DOHH2 (cell line): ENCODE data around the gene ADAMTS7.
"Not testable (repeated sequence)": the region's sequence is repeated elsewhere in the genome, so short reads cannot be mapped to it uniquely, and the experiment has no call there.

Experiments used
- H3F3A ChIP-seq: fragments of 200-600 bp; sonication (generic), shearing (Covaris generic); 2 replicates; pipeline ENCODE4 v1.6.0; 2016; ENCODE audit warnings: antibody characterized with exemption, mild to moderate bottlenecking; ENCODE audit not compliant: control insufficient read depth, insufficient read depth
- H3K27ac ChIP-seq: fragments of 200-600 bp; sonication (generic); 2 replicates; pipeline ENCODE4 v1.5.1; 2014; ENCODE audit warnings: low read depth, mild to moderate bottlenecking, low read length, moderate library complexity
- H3K27me3 ChIP-seq: fragments of 200-600 bp; sonication (generic); 2 replicates; pipeline ENCODE4 v1.6.1; 2014; ENCODE audit warnings: mild to moderate bottlenecking, low read length, mixed read lengths; ENCODE audit not compliant: control insufficient read depth
- H3K36me3 ChIP-seq: fragments of 200-600 bp; sonication (generic); 2 replicates; pipeline ENCODE4 v1.6.1; 2014; ENCODE audit warnings: mild to moderate bottlenecking, low read length, moderate library complexity, mixed read lengths; ENCODE audit not compliant: control insufficient read depth
- H3K4me1 ChIP-seq: fragments of 200-600 bp; sonication (generic); 2 replicates; pipeline ENCODE4 v1.6.1; 2014; ENCODE audit warnings: mild to moderate bottlenecking, low read length, mixed read lengths; ENCODE audit not compliant: control insufficient read depth
- H3K4me2 ChIP-seq: fragments of 200-600 bp; sonication (generic); 2 replicates; pipeline ENCODE4 v1.6.0; 2014; ENCODE audit warnings: mild to moderate bottlenecking, low read length, moderate library complexity
- H3K4me3 ChIP-seq: fragments of 200-600 bp; sonication (generic); 2 replicates; pipeline ENCODE4 v1.5.1; 2014; ENCODE audit warnings: mild to moderate bottlenecking, low read length, mixed read lengths
- H3K79me2 ChIP-seq: fragments of 200-600 bp; sonication (generic); 2 replicates; pipeline ENCODE4 v1.6.1; 2014; ENCODE audit warnings: mild to moderate bottlenecking, low read length, mixed read lengths; ENCODE audit not compliant: control insufficient read depth
- H3K9me2 ChIP-seq: fragments of 200-600 bp; sonication (generic); replicated peaks from 2 replicates; pipeline ENCODE4 v1.6.1; 2014; ENCODE audit warnings: mild to moderate bottlenecking, low read length, mixed read lengths; ENCODE audit not compliant: control insufficient read depth
- H3K9me3 ChIP-seq: fragments of 200-600 bp; sonication (generic); 2 replicates; pipeline ENCODE4 v1.6.1; 2014; ENCODE audit warnings: antibody characterized with exemption, low read length, mixed read lengths; ENCODE audit not compliant: control insufficient read depth, insufficient read depth
- H4K20me1 ChIP-seq: fragments of 200-600 bp; sonication (generic); 2 replicates; pipeline ENCODE4 v1.6.0; 2014; ENCODE audit warnings: low read depth, mild to moderate bottlenecking, antibody characterized with exemption, low read length, moderate library complexity; ENCODE audit not compliant: control insufficient read depth, insufficient read depth
- EZH2phosphoT487 ChIP-seq: fragments of 200-600 bp; sonication (generic); IDR thresholded peaks from 2 replicates; pipeline ENCODE4 v1.6.1; 2017; ENCODE audit warnings: borderline replicate concordance, mild to moderate bottlenecking, antibody characterized with exemption, low read length, moderate library complexity, mixed read lengths
- TF ChIP-seq, protein P1 (sequence below): fragments of 200-600 bp; sonication (generic); IDR thresholded peaks from one replicate; pipeline ENCODE4 v1.5.1; 2014; ENCODE audit warnings: antibody characterized with exemption, mild to moderate bottlenecking, low read depth, low read length; ENCODE audit not compliant: poor library complexity, severe bottlenecking

Gene ADAMTS7

DNA sequence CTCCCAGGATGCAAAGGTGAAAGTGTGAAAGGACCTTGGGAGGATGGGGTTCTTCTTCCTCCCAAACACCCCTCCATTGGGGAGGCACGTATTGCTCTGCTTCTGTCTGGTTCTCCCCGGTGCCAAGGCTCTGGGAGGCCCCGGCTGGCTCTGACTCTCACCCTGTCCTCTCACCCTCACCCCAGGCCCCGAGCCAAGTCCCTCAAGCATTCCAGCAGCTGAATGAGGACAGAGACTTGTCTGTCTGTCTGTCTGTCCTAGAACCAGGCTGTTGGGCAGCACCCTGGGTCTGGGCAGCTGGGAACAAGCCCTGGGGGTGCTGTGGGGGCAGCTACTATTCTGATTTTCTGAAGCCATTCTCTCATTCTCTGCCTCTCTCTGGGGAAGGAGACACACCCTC is 29.9 kb downstream of the ADAMTS7 start:
- not testable (repeated sequence) for H3K27me3 ChIP-seq, H4K20me1 ChIP-seq, H3K9me2 ChIP-seq, H3K4me1 ChIP-seq, H3K9me3 ChIP-seq, H3F3A ChIP-seq, H3K27ac ChIP-seq, H3K4me2 ChIP-seq, H3K79me2 ChIP-seq, H3K4me3 ChIP-seq, H3K36me3 ChIP-seq

DNA sequence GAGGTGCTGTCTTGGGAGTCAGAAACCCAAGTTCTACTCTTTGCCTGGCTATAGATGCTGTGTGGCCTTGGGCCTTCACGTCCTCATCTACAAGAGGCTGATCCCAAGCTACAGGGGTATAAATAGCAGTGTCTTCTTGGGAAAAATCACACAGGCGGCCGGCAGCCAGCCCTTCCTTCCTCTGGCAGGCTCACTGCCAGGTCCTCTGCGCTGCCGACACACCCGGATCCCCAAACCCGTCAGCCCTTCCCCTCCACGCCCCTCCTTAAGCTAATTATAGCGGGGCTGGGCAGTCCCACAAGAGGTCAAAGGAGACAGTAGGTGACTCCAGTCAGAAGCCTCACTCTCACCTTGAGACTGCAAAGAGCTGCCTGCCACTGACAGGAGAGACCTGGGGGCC is 31.3 kb downstream of the ADAMTS7 start:
- not testable (repeated sequence) for H3K9me3 ChIP-seq, H3K27ac ChIP-seq, H3K79me2 ChIP-seq, H3F3A ChIP-seq, H3K9me2 ChIP-seq, H3K4me2 ChIP-seq, H4K20me1 ChIP-seq, H3K27me3 ChIP-seq, H3K4me1 ChIP-seq, H3K4me3 ChIP-seq, H3K36me3 ChIP-seq

GRCh38 chr15:78779176-78779785 is 32.0 kb downstream of the ADAMTS7 start:
- not testable (repeated sequence) for H3K27ac ChIP-seq, H4K20me1 ChIP-seq, H3K9me2 ChIP-seq, H3K36me3 ChIP-seq, H3K9me3 ChIP-seq, H3K4me1 ChIP-seq, H3K79me2 ChIP-seq, H3K27me3 ChIP-seq, H3F3A ChIP-seq, H3K4me3 ChIP-seq, H3K4me2 ChIP-seq

DNA sequence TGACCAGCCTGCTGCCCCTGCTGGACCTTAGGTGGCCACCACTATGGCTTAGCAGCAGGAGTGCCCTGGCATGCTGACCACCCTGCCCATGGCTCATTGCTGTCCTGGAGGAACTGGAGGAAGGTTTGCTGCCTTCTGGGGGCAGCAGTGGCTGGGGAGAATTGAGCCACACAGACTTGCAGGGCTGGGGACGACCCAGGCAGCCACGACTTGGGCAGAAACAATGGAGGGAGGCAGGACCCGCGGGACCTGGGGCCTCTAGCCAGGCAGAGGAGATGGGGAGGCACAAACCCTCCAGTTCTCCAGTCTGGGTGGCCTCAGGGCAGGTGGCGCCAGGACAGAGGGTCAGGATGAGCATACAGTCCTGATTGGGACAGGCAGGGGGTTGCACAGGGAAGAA is 32.8 kb downstream of the ADAMTS7 start:
- Histone ChIP-seq H3K36me3 (no peaks in the 10 kb centered on the region), H3K27ac (no peak overlapping the region), H3K4me3 (no peak overlapping the region), H3K9me3 (no peaks in the 10 kb centered on the region), H3K9me2 (no peaks in the 10 kb centered on the region), H3K4me2 (no peak overlapping the region), H3F3A (no peaks in the 10 kb centered on the region), H3K79me2 (no peaks in the 10 kb centered on the region), H3K27me3 (no peaks in the 10 kb centered on the region), H3K4me1 (no peaks in the 10 kb centered on the region), H4K20me1 (no peaks in the 10 kb centered on the region)
- TF ChIP-seq EZH2phosphoT487: no peak
- TF ChIP-seq, protein P1, sequence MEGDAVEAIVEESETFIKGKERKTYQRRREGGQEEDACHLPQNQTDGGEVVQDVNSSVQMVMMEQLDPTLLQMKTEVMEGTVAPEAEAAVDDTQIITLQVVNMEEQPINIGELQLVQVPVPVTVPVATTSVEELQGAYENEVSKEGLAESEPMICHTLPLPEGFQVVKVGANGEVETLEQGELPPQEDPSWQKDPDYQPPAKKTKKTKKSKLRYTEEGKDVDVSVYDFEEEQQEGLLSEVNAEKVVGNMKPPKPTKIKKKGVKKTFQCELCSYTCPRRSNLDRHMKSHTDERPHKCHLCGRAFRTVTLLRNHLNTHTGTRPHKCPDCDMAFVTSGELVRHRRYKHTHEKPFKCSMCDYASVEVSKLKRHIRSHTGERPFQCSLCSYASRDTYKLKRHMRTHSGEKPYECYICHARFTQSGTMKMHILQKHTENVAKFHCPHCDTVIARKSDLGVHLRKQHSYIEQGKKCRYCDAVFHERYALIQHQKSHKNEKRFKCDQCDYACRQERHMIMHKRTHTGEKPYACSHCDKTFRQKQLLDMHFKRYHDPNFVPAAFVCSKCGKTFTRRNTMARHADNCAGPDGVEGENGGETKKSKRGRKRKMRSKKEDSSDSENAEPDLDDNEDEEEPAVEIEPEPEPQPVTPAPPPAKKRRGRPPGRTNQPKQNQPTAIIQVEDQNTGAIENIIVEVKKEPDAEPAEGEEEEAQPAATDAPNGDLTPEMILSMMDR: no peak

DNA sequence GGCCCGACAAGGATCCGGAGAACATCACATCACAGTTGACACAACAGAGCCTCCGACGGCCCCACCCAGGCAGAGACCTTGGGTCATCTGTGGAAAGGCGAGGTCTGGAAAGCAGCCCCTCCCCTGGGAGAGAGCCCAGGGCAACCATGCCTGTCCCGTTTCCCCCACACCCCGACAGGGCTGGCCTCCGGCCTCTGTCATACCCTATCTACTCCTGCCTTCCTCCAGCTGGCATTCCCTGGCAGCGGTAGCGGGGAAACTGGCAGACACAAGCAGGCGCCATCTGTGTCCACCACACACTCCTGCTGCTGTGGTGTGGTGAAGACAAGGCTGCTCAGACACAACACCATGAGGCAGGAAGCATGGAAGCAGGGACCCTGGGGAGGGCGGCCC is 33.3 kb downstream of the ADAMTS7 start:
- not testable (repeated sequence) for H3K27me3 ChIP-seq, H3K9me2 ChIP-seq, H3K9me3 ChIP-seq

DNA sequence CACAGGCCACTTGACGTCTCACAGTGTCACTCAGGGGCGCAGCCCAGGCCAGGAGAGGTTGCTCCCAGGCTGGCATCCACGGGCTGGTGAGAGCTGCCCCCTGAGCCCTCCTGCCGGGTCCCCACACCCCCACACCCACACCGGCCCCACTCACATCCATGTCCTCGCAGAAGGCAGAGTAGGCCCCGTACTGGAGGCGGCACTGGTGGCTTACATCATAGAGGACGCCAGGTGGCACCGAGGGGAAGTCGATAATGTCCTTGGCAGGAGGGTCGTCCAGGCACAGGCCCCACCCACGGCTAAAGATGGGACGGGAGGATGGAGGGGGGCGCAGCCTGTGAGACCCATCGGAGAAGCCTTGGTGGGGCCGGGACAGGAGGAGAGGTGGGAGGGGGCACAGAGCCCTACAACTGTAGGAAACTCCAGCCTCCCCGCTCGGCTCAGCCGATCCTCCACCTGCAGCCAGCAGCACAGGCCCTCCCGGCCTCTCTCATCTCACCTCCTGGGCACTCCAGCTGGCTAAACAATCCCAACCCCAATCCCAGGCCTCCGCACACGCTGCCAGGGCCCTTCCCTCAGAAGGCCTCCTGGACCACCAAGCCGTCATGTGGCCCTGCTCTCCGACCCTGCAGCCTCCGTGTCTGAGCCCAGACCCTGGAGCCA is 33.8 kb downstream of the ADAMTS7 start:
- not testable (repeated sequence) for H3K4me2 ChIP-seq, H3F3A ChIP-seq, H3K9me2 ChIP-seq, H3K9me3 ChIP-seq, H3K4me1 ChIP-seq, H3K27me3 ChIP-seq, H3K27ac ChIP-seq, H4K20me1 ChIP-seq, H3K79me2 ChIP-seq, H3K4me3 ChIP-seq, H3K36me3 ChIP-seq

More for the DNA sequence above, 33.3 kb downstream of the ADAMTS7 start:
- H3K79me2 ChIP-seq, H3K36me3 ChIP-seq, H3K4me3 ChIP-seq, H3K27ac ChIP-seq, H3K4me1 ChIP-seq, H3F3A ChIP-seq, H3K4me2 ChIP-seq, H4K20me1 ChIP-seq: not testable (repeated sequence)

GRCh38 chr15:78776046-78776925 is 35.0 kb downstream of the ADAMTS7 start:
- not testable (repeated sequence) for H4K20me1 ChIP-seq, H3K4me2 ChIP-seq, H3K4me3 ChIP-seq, H3K36me3 ChIP-seq, H3K27ac ChIP-seq, H3K27me3 ChIP-seq, H3K9me3 ChIP-seq, H3K79me2 ChIP-seq, H3F3A ChIP-seq, H3K4me1 ChIP-seq, H3K9me2 ChIP-seq
